Type B pancreatic cell (in vitro differentiated cells): ENCODE measurements around the gene PRRC1. TPM values are rescaled to one million over a fixed set of nuclear protein-coding genes. Genes with fewer than 3 reads are reported as not detected.

Experiments
- DNase-seq: peaks from one replicate; pipeline ENCODE4 v3.0.0; 2021; ENCODE audit warnings: mixed read lengths; ENCODE audit not compliant: unreplicated experiment; ENCODE audit errors: extremely low spot score
- H3K27ac Mint-ChIP-seq: 2 replicates; pipeline ENCODE4 v1.8.0; 2021; ENCODE audit warnings: mild to moderate bottlenecking, mixed read lengths
- H3K27me3 Mint-ChIP-seq: 2 replicates; pipeline ENCODE4 v1.8.0; 2021; ENCODE audit warnings: mixed read lengths
- H3K36me3 Mint-ChIP-seq: 2 replicates; pipeline ENCODE4 v1.8.0; 2021; ENCODE audit warnings: mixed read lengths
- H3K4me1 Mint-ChIP-seq: one replicate; pipeline ENCODE4 v1.8.0; 2021; ENCODE audit warnings: mixed read lengths; ENCODE audit not compliant: unreplicated experiment
- H3K4me3 Mint-ChIP-seq: 2 replicates; pipeline ENCODE4 v1.8.0; 2021; ENCODE audit warnings: mild to moderate bottlenecking, mixed read lengths
- H3K9me3 Mint-ChIP-seq: 2 replicates; pipeline ENCODE4 v1.8.0; 2021; ENCODE audit warnings: mixed read lengths
- CTCF ChIP-seq: fragments of 200-600 bp; sonication (generic); conservative IDR thresholded peaks from 2 replicates; pipeline ENCODE4 v1.5.0; 2021; ENCODE audit warnings: antibody characterized with exemption, mild to moderate bottlenecking
- total RNA-seq: library from RNA; stranded (reverse); gene quantifications from 2 replicates; pipeline ENCODE4 v1.2.1, GENCODE V29; 2021; ENCODE audit warnings: low replicate concordance

The PRRC1 gene
- total RNA-seq, 1 donor from 2014 or later, result 75.1 TPM

DNA sequence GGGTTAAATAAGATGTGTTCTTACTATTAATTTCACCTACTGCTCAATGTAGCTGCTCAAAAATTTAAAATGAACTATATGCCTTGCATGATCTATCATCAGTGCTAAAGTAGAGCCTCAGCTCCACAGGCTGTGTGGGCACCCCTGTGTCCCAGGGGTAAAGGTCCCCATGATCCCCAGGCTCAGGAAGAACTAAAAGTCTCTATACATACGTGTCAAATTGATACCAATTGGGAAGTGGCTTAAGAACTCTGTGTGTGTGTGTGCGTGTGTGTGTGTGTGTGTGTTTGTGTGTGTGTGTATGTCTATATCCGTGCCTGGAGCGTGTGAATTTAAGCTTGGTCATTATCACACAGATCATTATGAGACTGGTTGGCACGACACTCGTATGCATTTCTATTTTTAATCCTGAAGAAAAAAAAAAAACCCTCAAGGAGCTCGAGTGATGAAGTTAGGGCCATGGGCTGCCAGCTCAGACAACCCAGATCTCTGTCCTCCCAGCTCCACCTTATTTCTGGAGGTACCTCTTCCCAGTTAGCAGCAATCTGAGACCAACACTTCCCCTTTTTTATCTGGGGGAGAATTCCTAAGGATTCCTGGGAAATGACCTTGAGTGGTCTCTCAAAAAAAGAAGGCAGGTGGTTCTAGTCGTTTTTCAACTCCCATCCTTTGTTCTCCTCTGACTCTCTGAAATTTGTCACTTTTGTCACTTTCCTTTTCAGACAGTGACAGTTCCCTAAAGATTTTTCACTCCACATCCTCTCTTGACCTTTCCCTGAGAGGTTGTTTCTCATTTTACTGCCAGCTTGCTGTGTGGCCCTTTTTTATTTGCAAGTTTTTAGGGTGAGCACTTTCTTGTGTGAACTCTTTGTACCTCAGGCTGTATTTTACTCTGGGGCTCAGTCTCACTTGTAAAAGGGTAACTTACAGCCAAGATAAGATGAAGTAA is 85.7 kb downstream of the PRRC1 start:
- Mint-ChIP-seq H3K4me3 (no peak overlapping the region), H3K4me1 (peaks cover 10% of the 10 kb centered on the region), H3K27ac (no peak overlapping the region), H3K9me3 (no peaks in the 10 kb centered on the region), H3K36me3 (no peaks in the 10 kb centered on the region), H3K27me3 (no peaks in the 10 kb centered on the region)
- no peak for DNase-seq
- TF ChIP-seq CTCF, result no peak

Other genes with a start within 250 kb of the PRRC1 start
- gene MEGF10, start 226.8 kb upstream of the PRRC1 start, total RNA-seq, result 1.2 and 13.3 TPM in 2 replicates
- 0.29 TPM in 1 of 2 replicates, not detected in the other for gene CTXN3, start 131.4 kb downstream of the PRRC1 start, total RNA-seq
- 0.31 and 2.0 TPM in 2 replicates for gene CCDC192, start 185.8 kb downstream of the PRRC1 start, total RNA-seq